Measurements from ENCODE around the gene SLC30A9. TPM values are rescaled to one million over a fixed set of nuclear protein-coding genes. Genes with fewer than 3 reads are reported as not detected.

The SLC30A9 gene
- total RNA-seq, 1 donor from 2014 or later, result 51.5 TPM

DNA sequence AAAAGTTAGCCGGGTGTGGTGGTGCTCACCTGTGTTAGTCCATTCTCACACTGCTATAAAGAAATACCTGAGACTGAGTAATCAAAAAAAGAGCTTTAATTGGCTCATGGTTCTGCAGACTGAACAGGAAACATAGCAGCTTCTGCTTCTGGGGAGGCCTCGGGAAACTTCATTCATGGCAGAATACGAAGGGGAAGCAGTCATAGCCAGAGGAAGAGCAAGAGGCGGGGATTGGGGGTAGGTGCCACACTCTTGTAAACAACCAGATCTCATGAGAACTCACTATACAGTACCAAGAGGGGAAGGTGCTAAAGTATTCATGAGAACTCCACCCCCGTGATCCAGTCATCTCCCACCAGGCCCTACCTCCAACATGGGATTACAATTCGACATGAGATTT, 98.1 kb downstream of the SLC30A9 start:
- H3K36me3 Mint-ChIP-seq (ENCODE audit: unreplicated experiment), result peaks cover 24% of the 10 kb centered on the region
- H3K27ac Mint-ChIP-seq (ENCODE audit: unreplicated experiment), result no peak overlapping the region
- TF ChIP-seq CTCF (IDR thresholded peaks at IDR 0.05), result no peak
- no peaks in the 10 kb centered on the region for H3K9me3 Mint-ChIP-seq (ENCODE audit: unreplicated experiment)
- H3K4me1 Mint-ChIP-seq (ENCODE audit: unreplicated experiment), result no peaks in the 10 kb centered on the region
- H3K27me3 Mint-ChIP-seq (ENCODE audit: unreplicated experiment), result no peaks in the 10 kb centered on the region
- no peak overlapping the region for H3K4me3 Mint-ChIP-seq (ENCODE audit: unreplicated experiment)
- no peak for DNase-seq (ENCODE audit: extremely low spot score, unreplicated experiment)

GRCh38 chr4:42101446-42101975, 111.2 kb downstream of the SLC30A9 start:
- TF ChIP-seq CTCF (IDR thresholded peaks at IDR 0.05), result no peak
- Mint-ChIP-seq H3K4me1 (ENCODE audit: unreplicated experiment) (no peaks in the 10 kb centered on the region), H3K27me3 (ENCODE audit: unreplicated experiment) (peaks cover 6% of the 10 kb centered on the region), H3K36me3 (ENCODE audit: unreplicated experiment) (no peaks in the 10 kb centered on the region), H3K27ac (ENCODE audit: unreplicated experiment) (no peak overlapping the region), H3K4me3 (ENCODE audit: unreplicated experiment) (no peak overlapping the region), H3K9me3 (ENCODE audit: unreplicated experiment) (no peaks in the 10 kb centered on the region)
- DNase-seq (ENCODE audit: extremely low spot score, unreplicated experiment), result no peak

- no peaks in the 10 kb centered on the region for H3K4me1 Mint-ChIP-seq (ENCODE audit: unreplicated experiment)
- H3K4me3 Mint-ChIP-seq (ENCODE audit: unreplicated experiment), result no peak overlapping the region
- no peaks in the 10 kb centered on the region for H3K36me3 Mint-ChIP-seq (ENCODE audit: unreplicated experiment)
- DNase-seq (ENCODE audit: extremely low spot score, unreplicated experiment), result no peak
- peaks cover 6% of the 10 kb centered on the region for H3K27me3 Mint-ChIP-seq (ENCODE audit: unreplicated experiment)
- H3K9me3 Mint-ChIP-seq (ENCODE audit: unreplicated experiment), result no peaks in the 10 kb centered on the region
- no peak for TF ChIP-seq CTCF (IDR thresholded peaks at IDR 0.05)
- no peak overlapping the region for H3K27ac Mint-ChIP-seq (ENCODE audit: unreplicated experiment)
Measured at GRCh38 chr4:42104521-42104920, 114.2 kb downstream of the SLC30A9 start.

GRCh38 chr4:42112846-42113245, 122.5 kb downstream of the SLC30A9 start:
- Mint-ChIP-seq H3K4me1 (ENCODE audit: unreplicated experiment) (no peaks in the 10 kb centered on the region), H3K4me3 (ENCODE audit: unreplicated experiment) (no peak overlapping the region), H3K27ac (ENCODE audit: unreplicated experiment) (no peak overlapping the region), H3K9me3 (ENCODE audit: unreplicated experiment) (no peaks in the 10 kb centered on the region), H3K27me3 (ENCODE audit: unreplicated experiment) (peaks cover 30% of the 10 kb centered on the region), H3K36me3 (ENCODE audit: unreplicated experiment) (no peaks in the 10 kb centered on the region)
- TF ChIP-seq CTCF (IDR thresholded peaks at IDR 0.05), result no peak
- no peak for DNase-seq (ENCODE audit: extremely low spot score, unreplicated experiment)

DNA sequence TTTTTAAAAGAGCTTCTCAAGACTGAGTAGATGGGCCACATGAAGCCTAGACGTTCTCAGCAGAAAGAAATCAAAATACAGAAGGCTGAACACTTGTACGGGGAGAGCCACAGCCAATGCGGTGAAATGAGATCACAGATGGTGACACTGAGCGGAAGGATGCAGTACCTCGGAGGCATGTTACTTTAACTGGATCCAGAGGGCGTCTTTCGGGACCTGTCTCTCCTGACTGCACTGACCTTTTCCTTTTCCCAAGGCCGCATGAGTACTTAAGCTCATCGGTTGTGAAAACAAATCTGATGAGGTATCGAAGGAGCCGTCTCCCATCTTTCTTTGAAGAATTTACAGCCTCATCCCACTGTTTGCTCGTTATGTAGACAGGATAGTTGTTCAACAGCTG, 129.6 kb downstream of the SLC30A9 start:
- Mint-ChIP-seq H3K27me3 (ENCODE audit: unreplicated experiment) (peaks cover 38% of the 10 kb centered on the region), H3K9me3 (ENCODE audit: unreplicated experiment) (no peaks in the 10 kb centered on the region), H3K4me1 (ENCODE audit: unreplicated experiment) (no peaks in the 10 kb centered on the region), H3K4me3 (ENCODE audit: unreplicated experiment) (no peak overlapping the region), H3K36me3 (ENCODE audit: unreplicated experiment) (no peaks in the 10 kb centered on the region), H3K27ac (ENCODE audit: unreplicated experiment) (no peak overlapping the region)
- TF ChIP-seq CTCF (IDR thresholded peaks at IDR 0.05), result no peak
- DNase-seq (ENCODE audit: extremely low spot score, unreplicated experiment), result no peak
